ENCODE data around the gene RIMKLB.

- TF ChIP-seq CTCF (IDR thresholded peaks at IDR 0.05) (no peak), ZFP36 (IDR thresholded peaks at IDR 0.05; ENCODE audit: borderline replicate concordance, partially characterized antibody) (no peak), BCL3 (IDR thresholded peaks at IDR 0.05) (no peak)
- TF ChIP-seq, protein P1, sequence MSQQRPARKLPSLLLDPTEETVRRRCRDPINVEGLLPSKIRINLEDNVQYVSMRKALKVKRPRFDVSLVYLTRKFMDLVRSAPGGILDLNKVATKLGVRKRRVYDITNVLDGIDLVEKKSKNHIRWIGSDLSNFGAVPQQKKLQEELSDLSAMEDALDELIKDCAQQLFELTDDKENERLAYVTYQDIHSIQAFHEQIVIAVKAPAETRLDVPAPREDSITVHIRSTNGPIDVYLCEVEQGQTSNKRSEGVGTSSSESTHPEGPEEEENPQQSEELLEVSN (IDR thresholded peaks at IDR 0.05; ENCODE audit: borderline replicate concordance, low read depth) = no peak
- TF ChIP-seq, protein P2, sequence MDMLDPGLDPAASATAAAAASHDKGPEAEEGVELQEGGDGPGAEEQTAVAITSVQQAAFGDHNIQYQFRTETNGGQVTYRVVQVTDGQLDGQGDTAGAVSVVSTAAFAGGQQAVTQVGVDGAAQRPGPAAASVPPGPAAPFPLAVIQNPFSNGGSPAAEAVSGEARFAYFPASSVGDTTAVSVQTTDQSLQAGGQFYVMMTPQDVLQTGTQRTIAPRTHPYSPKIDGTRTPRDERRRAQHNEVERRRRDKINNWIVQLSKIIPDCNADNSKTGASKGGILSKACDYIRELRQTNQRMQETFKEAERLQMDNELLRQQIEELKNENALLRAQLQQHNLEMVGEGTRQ (IDR thresholded peaks at IDR 0.05) = no peak
These were observed 81.5 kb downstream of the RIMKLB start for GRCh38 chr12:8779281-8779680.

All from A549 (cell line).